ENCODE measurements around the gene PHACTR2.

DNA sequence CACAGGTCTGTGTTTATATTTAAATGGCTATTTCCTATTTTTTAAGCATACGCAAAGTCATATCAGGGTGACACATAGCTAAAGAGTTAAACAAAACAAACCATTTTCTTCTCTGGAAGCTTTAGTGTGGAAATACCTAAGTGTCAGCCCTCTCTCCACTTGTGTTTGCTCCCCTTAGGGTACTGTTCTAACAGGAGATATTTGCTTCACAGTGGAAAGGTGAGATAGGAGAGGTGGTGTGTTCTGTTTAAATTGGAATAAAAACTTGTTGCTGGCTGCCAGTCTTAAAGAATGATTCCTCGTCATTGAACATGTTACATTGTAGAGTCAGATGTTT lies 18.9 kb downstream of the PHACTR2 start:
- TF ChIP-seq, protein P1, sequence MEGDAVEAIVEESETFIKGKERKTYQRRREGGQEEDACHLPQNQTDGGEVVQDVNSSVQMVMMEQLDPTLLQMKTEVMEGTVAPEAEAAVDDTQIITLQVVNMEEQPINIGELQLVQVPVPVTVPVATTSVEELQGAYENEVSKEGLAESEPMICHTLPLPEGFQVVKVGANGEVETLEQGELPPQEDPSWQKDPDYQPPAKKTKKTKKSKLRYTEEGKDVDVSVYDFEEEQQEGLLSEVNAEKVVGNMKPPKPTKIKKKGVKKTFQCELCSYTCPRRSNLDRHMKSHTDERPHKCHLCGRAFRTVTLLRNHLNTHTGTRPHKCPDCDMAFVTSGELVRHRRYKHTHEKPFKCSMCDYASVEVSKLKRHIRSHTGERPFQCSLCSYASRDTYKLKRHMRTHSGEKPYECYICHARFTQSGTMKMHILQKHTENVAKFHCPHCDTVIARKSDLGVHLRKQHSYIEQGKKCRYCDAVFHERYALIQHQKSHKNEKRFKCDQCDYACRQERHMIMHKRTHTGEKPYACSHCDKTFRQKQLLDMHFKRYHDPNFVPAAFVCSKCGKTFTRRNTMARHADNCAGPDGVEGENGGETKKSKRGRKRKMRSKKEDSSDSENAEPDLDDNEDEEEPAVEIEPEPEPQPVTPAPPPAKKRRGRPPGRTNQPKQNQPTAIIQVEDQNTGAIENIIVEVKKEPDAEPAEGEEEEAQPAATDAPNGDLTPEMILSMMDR (conservative IDR thresholded peaks at IDR 0.05): no peak
- TF ChIP-seq EZH2 (IDR thresholded peaks at IDR 0.05; ENCODE audit: low read depth): no peak
